Mesenchymal stem cell (in vitro differentiated cells and primary cell): ENCODE results near the gene SVEP1.

Experiments used
- DNase-seq: peaks from one replicate; pipeline ENCODE4 v3.0.0-alpha.2; 2013
- H2AFZ ChIP-seq: one replicate; pipeline ENCODE4 v1.6.1; 2013; ENCODE audit warnings: low read depth, mild to moderate bottlenecking, control low read depth, inconsistent platforms, low read length, moderate library complexity
- H2AK5ac ChIP-seq: 2 replicates; pipeline ENCODE4 v1.6.1; 2013; ENCODE audit warnings: low read length, moderate library complexity, mild to moderate bottlenecking, inconsistent platforms; ENCODE audit not compliant: severe bottlenecking
- H2BK120ac ChIP-seq: one replicate; pipeline ENCODE4 v1.6.1; 2013; ENCODE audit warnings: low read depth, mild to moderate bottlenecking, inconsistent platforms, low read length, moderate library complexity
- H2BK12ac ChIP-seq, 2 experiments: one replicate each; pipeline ENCODE4 v1.6.1; 2013; ENCODE audit warnings: inconsistent platforms in 2 of 2, low read length in 2 of 2, mild to moderate bottlenecking in 2 of 2, moderate library complexity in 2 of 2, control low read depth in 1 of 2
- H2BK15ac ChIP-seq: one replicate; pipeline ENCODE4 v1.6.1; 2013; ENCODE audit warnings: mild to moderate bottlenecking, low read depth, inconsistent platforms; ENCODE audit not compliant: poor library complexity, severe bottlenecking
- H2BK5ac ChIP-seq: 2 replicates; pipeline ENCODE4 v1.6.1; 2013; ENCODE audit warnings: low read depth, mild to moderate bottlenecking, low read length, control low read depth, inconsistent platforms; ENCODE audit not compliant: poor library complexity, severe bottlenecking
- H3K14ac ChIP-seq, 2 experiments: one replicate each; pipeline ENCODE4 v1.6.1; 2013; ENCODE audit warnings: inconsistent platforms in 2 of 2, low read length in 2 of 2, control low read depth in 1 of 2, mild to moderate bottlenecking in 1 of 2, moderate library complexity in 1 of 2
- H3K18ac ChIP-seq, 2 experiments: one replicate each; pipeline ENCODE4 v1.6.1; 2013; ENCODE audit warnings: inconsistent platforms in 2 of 2, low read length in 2 of 2, control low read depth in 1 of 2, low read depth in 1 of 2, mild to moderate bottlenecking in 1 of 2
- H3K23ac ChIP-seq, 2 experiments: one replicate each; pipeline ENCODE4 v1.6.1; 2013; ENCODE audit warnings: inconsistent platforms in 2 of 2, low read length in 2 of 2, mild to moderate bottlenecking in 2 of 2, moderate library complexity in 2 of 2, control low read depth in 1 of 2
- H3K27ac ChIP-seq: 2 replicates; pipeline ENCODE4 v1.5.1; 2013; ENCODE audit warnings: mild to moderate bottlenecking, moderate library complexity, low read length, control low read depth, inconsistent platforms; ENCODE audit not compliant: poor library complexity, severe bottlenecking
- H3K27me3 ChIP-seq, 2 experiments: 2 replicates each; pipeline versions ENCODE4 v1.6.1 to v1.7.0; 2013; ENCODE audit warnings: low read length in 2 of 2, mild to moderate bottlenecking in 2 of 2, moderate library complexity in 2 of 2, control low read depth in 1 of 2, inconsistent platforms in 1 of 2; ENCODE audit not compliant: control insufficient read depth in 1 of 2, insufficient read depth in 1 of 2
- H3K36me3 ChIP-seq, 2 experiments: 2 replicates each; pipeline versions ENCODE4 v1.6.1 to v1.7.0; 2013; ENCODE audit warnings: low read length in 2 of 2, control low read depth in 1 of 2, inconsistent platforms in 1 of 2, low read depth in 1 of 2, mild to moderate bottlenecking in 1 of 2; ENCODE audit not compliant: insufficient read depth in 2 of 2, control insufficient read depth in 1 of 2
- H3K4ac ChIP-seq, 2 experiments: one replicate each; pipeline ENCODE4 v1.6.1; 2013; ENCODE audit warnings: inconsistent platforms in 2 of 2, low read length in 2 of 2, mild to moderate bottlenecking in 2 of 2, moderate library complexity in 2 of 2, control low read depth in 1 of 2, low read depth in 1 of 2
- H3K4me1 ChIP-seq: 2 replicates; pipeline ENCODE4 v1.6.1; 2013; ENCODE audit warnings: low read depth, low read length, control low read depth; ENCODE audit not compliant: control insufficient read depth, insufficient read depth
- H3K4me2 ChIP-seq: 2 replicates; pipeline ENCODE4 v1.6.1; 2013; ENCODE audit warnings: low read length, mild to moderate bottlenecking, inconsistent platforms; ENCODE audit not compliant: poor library complexity, severe bottlenecking
- H3K4me3 ChIP-seq, 2 experiments: 2 replicates each; pipeline versions ENCODE4 v1.5.1 to v1.7.0; 2013; ENCODE audit warnings: low read length in 2 of 2, mild to moderate bottlenecking in 2 of 2, control low read depth in 1 of 2, low read depth in 1 of 2; ENCODE audit not compliant: insufficient read depth in 1 of 2
- H3K79me1 ChIP-seq: replicated peaks from 2 replicates; pipeline ENCODE4 v1.6.1; 2013; ENCODE audit warnings: mild to moderate bottlenecking, control low read depth, low read length, inconsistent platforms; ENCODE audit not compliant: poor library complexity, severe bottlenecking
- H3K9ac ChIP-seq: 2 replicates; pipeline ENCODE4 v1.7.0; 2013; ENCODE audit warnings: mild to moderate bottlenecking, low read length, moderate library complexity
- H3K9me3 ChIP-seq: 2 replicates; pipeline ENCODE4 v1.7.0; 2013; ENCODE audit warnings: mild to moderate bottlenecking, low read length; ENCODE audit not compliant: control insufficient read depth
- H4K8ac ChIP-seq: one replicate; pipeline ENCODE4 v1.6.1; 2013; ENCODE audit warnings: inconsistent platforms, mild to moderate bottlenecking, low read length, moderate library complexity
- H4K91ac ChIP-seq: one replicate; pipeline ENCODE4 v1.6.1; 2013; ENCODE audit warnings: mild to moderate bottlenecking, low read length, inconsistent platforms
- whole genome bisulfite sequencing: methylation state at CpG from one replicate; pipeline ENCODE4 v1.1.7; 2013; ENCODE audit warnings: mixed read lengths; 5-methylcytosine and 5-hydroxymethylcytosine counted together

Gene SVEP1

DNA sequence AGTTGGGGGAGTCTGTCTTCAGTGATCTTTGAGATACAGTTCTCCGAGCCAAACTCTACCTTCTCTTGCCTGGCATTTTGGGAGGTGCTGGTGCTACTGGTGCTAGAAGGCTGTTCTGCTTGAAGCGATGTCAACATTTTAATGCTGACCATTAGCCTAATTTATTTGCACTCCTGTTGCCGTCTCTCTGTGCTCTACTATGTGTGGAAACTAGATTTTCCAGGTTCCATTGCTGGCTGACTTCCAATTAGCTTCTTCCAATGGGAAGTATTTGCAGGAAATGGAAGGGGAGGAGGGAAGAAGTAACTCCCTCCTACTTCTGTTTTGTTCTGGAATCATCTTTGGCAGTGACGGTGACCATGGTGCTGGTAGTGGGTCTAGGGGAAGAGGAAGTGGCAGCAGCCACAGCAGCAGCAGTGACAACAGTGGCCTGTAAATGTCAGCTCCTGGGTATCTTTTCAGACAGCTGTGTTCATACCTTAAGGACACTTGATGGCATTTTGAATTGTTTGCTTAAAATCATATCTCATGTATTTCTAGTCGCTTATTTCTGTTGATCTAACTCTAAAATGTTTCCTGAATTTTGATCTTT, 249.8 kb downstream of the SVEP1 start:
- Histone ChIP-seq H3K23ac (no peak overlapping the region), H3K79me1 (no peaks in the 10 kb centered on the region), H3K27me3 (no peaks in the 10 kb centered on the region), H3K4ac (no peak overlapping the region), H3K4me1 (no peaks in the 10 kb centered on the region), H2AK5ac (no peak overlapping the region), H3K14ac (no peak overlapping the region), H3K36me3 (no peaks in the 10 kb centered on the region), H2AFZ (no peak overlapping the region), H3K18ac (no peak overlapping the region), H3K9me3 (peaks cover 8% of the 10 kb centered on the region), H4K8ac (no peak overlapping the region), H3K4me2 (no peak overlapping the region), H2BK120ac (no peak overlapping the region), H3K4me3 (no peak overlapping the region), H2BK15ac (no peak overlapping the region), H2BK12ac (no peak overlapping the region), H2BK5ac (no peak overlapping the region), H3K9ac (no peak overlapping the region), H4K91ac (no peak overlapping the region), H3K27ac (no peak overlapping the region)
- WGBS, result 84% methylated on average over 5 of the region's 5 CpGs
- no peak for DNase-seq

GRCh38 chr9:110328763-110329162, 250.8 kb downstream of the SVEP1 start:
- Histone ChIP-seq H3K9ac (no peak overlapping the region), H3K27me3 (no peaks in the 10 kb centered on the region), H3K9me3 (peaks cover 8% of the 10 kb centered on the region), H4K8ac (no peak overlapping the region), H2BK5ac (no peak overlapping the region), H3K27ac (no peak overlapping the region), H3K4me1 (no peaks in the 10 kb centered on the region), H3K4ac (no peak overlapping the region), H2AFZ (no peak overlapping the region), H3K14ac (no peak overlapping the region), H3K23ac (no peak overlapping the region), H2BK12ac (no peak overlapping the region), H3K36me3 (no peaks in the 10 kb centered on the region), H3K4me3 (no peak overlapping the region), H3K18ac (no peak overlapping the region), H2BK120ac (no peak overlapping the region), H4K91ac (no peak overlapping the region), H2AK5ac (no peak overlapping the region), H3K79me1 (no peaks in the 10 kb centered on the region), H3K4me2 (no peak overlapping the region), H2BK15ac (no peak overlapping the region)
- no peak for DNase-seq
- WGBS, result no CpG with 5 or more reads among the region's 1 CpG

- Histone ChIP-seq H2BK120ac (no peak overlapping the region), H4K8ac (no peak overlapping the region), H4K91ac (no peak overlapping the region), H2BK12ac (no peak overlapping the region), H3K9me3 (peaks cover 8% of the 10 kb centered on the region), H3K14ac (no peak overlapping the region), H3K27me3 (peaks cover 0 to 2% of the 10 kb centered on the region in 2 experiments), H3K4me3 (no peak overlapping the region), H3K27ac (no peak overlapping the region), H3K4ac (no peak overlapping the region), H3K79me1 (no peaks in the 10 kb centered on the region), H2BK15ac (no peak overlapping the region), H3K9ac (no peak overlapping the region), H3K18ac (no peak overlapping the region), H3K36me3 (no peaks in the 10 kb centered on the region), H3K4me1 (no peaks in the 10 kb centered on the region), H2AFZ (no peak overlapping the region), H3K23ac (no peak overlapping the region), H3K4me2 (no peak overlapping the region), H2BK5ac (no peak overlapping the region), H2AK5ac (no peak overlapping the region)
- DNase-seq, result no peak
- WGBS, result no CpG with 5 or more reads among the region's 1 CpG
These were observed 251.8 kb downstream of the SVEP1 start for GRCh38 chr9:110327716-110328115.

- Histone ChIP-seq H2BK5ac (no peak overlapping the region), H3K4me1 (no peaks in the 10 kb centered on the region), H3K9ac (no peak overlapping the region), H3K4ac (no peak overlapping the region), H2AK5ac (no peak overlapping the region), H3K9me3 (no peaks in the 10 kb centered on the region), H4K91ac (no peak overlapping the region), H2AFZ (no peak overlapping the region), H3K27ac (no peak overlapping the region), H3K18ac (no peak overlapping the region), H2BK12ac (no peak overlapping the region), H2BK120ac (no peak overlapping the region), H3K36me3 (no peaks in the 10 kb centered on the region), H3K4me3 (no peak overlapping the region), H3K14ac (no peak overlapping the region), H3K4me2 (no peak overlapping the region), H3K79me1 (no peaks in the 10 kb centered on the region), H2BK15ac (no peak overlapping the region), H3K27me3 (peaks cover 0 to 10% of the 10 kb centered on the region in 2 experiments), H4K8ac (no peak overlapping the region), H3K23ac (no peak overlapping the region)
- DNase-seq, result no peak
These were observed 255.7 kb downstream of the SVEP1 start for GRCh38 chr9:110323818-110324217.
